PC-9 (cell line): ENCODE measurements around the gene PIRT. TPM values are rescaled to one million over a fixed set of nuclear protein-coding genes. Genes with fewer than 3 reads are reported as not detected.

Experiments used
- BruUV-seq: library from RNA; stranded (reverse); fragments of 400-500 nt; replicated peaks from 2 replicates; lab custom pipeline; 2021; lab: Mats Ljungman, UMichigan
- CTCF ChIA-PET: fragments of 300-600 bp; sonication (Branson Sonifier 250); formaldehyde crosslinking; loops from one replicate; lab custom pipeline; 2022; ENCODE audit warnings: antibody characterized with exemption; lab: Charles Lee
- POLR2A ChIA-PET: fragments of 300-600 bp; sonication (Branson Sonifier 250); formaldehyde crosslinking; loops from one replicate; lab custom pipeline; 2022; ENCODE audit warnings: antibody characterized with exemption; ENCODE audit not compliant: unreplicated experiment; lab: Charles Lee
- DNase-seq, 2 experiments: peaks; one replicate each; pipeline versions ENCODE4 v3.0.0 to v3.0.0-alpha.2; 2015 to 2022; ENCODE audit warnings: mixed read lengths in 1 of 2
- H2AFZ ChIP-seq: fragments of 200-600 bp; sonication (generic); 2 replicates; pipeline ENCODE4 v1.8.1; 2017; ENCODE audit warnings: antibody characterized with exemption
- H3F3A ChIP-seq: fragments of 200-600 bp; sonication (generic); 2 replicates; pipeline ENCODE4 v1.8.1; 2017; ENCODE audit warnings: antibody characterized with exemption, mild to moderate bottlenecking, low read depth; ENCODE audit not compliant: insufficient read depth
- H3K27ac ChIP-seq: fragments of 200-600 bp; sonication (generic); 2 replicates; pipeline ENCODE4 v1.6.1; 2016; ENCODE audit warnings: mixed run types
- H3K27me3 ChIP-seq: fragments of 200-600 bp; sonication (generic); 2 replicates; pipeline ENCODE4 v1.6.1; 2016; ENCODE audit warnings: low read depth, mixed run types; ENCODE audit not compliant: insufficient read depth
- H3K36me3 ChIP-seq: fragments of 200-600 bp; sonication (generic); 2 replicates; pipeline ENCODE4 v1.6.1; 2016; ENCODE audit warnings: low read depth, mixed run types
- H3K4me1 ChIP-seq: fragments of 200-600 bp; sonication (generic); replicated peaks from 2 replicates; pipeline ENCODE4 v1.6.1; 2016; ENCODE audit warnings: mixed run types; ENCODE audit not compliant: insufficient read depth
- H3K4me2 ChIP-seq: fragments of 200-600 bp; sonication (generic); 2 replicates; pipeline ENCODE4 v1.6.1; 2017; ENCODE audit warnings: mixed run types
- H3K4me3 ChIP-seq: fragments of 200-600 bp; sonication (generic); 2 replicates; pipeline ENCODE4 v1.6.1; 2016; ENCODE audit warnings: mixed run types
- H3K79me2 ChIP-seq: fragments of 200-600 bp; sonication (generic); 2 replicates; pipeline ENCODE4 v1.6.1; 2017; ENCODE audit warnings: low read depth, mixed run types
- H3K9me2 ChIP-seq: fragments of 200-600 bp; sonication (generic); 2 replicates; pipeline ENCODE4 v1.8.1; 2017; ENCODE audit warnings: mild to moderate bottlenecking; ENCODE audit not compliant: insufficient read depth
- H3K9me3 ChIP-seq: fragments of 200-600 bp; sonication (generic); 2 replicates; pipeline ENCODE4 v1.8.1; 2016; ENCODE audit warnings: low read depth; ENCODE audit not compliant: insufficient read depth
- H4K20me1 ChIP-seq: fragments of 200-600 bp; sonication (generic); 2 replicates; pipeline ENCODE4 v1.8.1; 2017; ENCODE audit not compliant: insufficient read depth
- CTCF ChIP-seq: fragments of 200-600 bp; sonication (generic); conservative IDR thresholded peaks from 2 replicates; pipeline ENCODE4 v1.6.1; 2017; ENCODE audit warnings: mixed run types, antibody characterized with exemption, mild to moderate bottlenecking, moderate library complexity
- EZH2 ChIP-seq: fragments of 200-600 bp; sonication (generic); IDR thresholded peaks from 2 replicates; pipeline ENCODE4 v1.8.0; 2017; ENCODE audit warnings: antibody characterized with exemption, low read depth
- intact Hi-C: fragments of 100-400 bp; cut with micrococcal nuclease; formaldehyde crosslinking; loops from one replicate; pipeline ENCODE4 v1.10.0; 2022; ENCODE audit not compliant: unreplicated experiment
- total RNA-seq: library from RNA; stranded (reverse); gene quantifications from 2 replicates; pipeline ENCODE4 v1.2.3, GENCODE V29; 2021

Gene PIRT
- total RNA-seq, 1 experiment from 2014 or later = not detected

- Histone ChIP-seq H3K9me2 (no peaks in the 10 kb centered on the region), H3F3A (no peaks in the 10 kb centered on the region), H3K36me3 (no peaks in the 10 kb centered on the region), H3K27me3 (no peaks in the 10 kb centered on the region), H3K4me3 (no peak overlapping the region), H3K79me2 (no peaks in the 10 kb centered on the region), H3K4me1 (no peaks in the 10 kb centered on the region), H3K27ac (no peak overlapping the region), H4K20me1 (no peaks in the 10 kb centered on the region), H2AFZ (no peak overlapping the region), H3K9me3 (no peaks in the 10 kb centered on the region), H3K4me2 (no peak overlapping the region)
- BruUV-seq = no TSS peak
- ChIA-PET CTCF (no interaction called here), POLR2A (no interaction called here)
- no peak for DNase-seq
- TF ChIP-seq CTCF (no peak), EZH2 (no peak)
- intact Hi-C loops = no loop called here
Measured at GRCh38 chr17:10776381-10776780, 61.5 kb downstream of the PIRT start.

- intact Hi-C loops = no loop called here
- Histone ChIP-seq H3K27me3 (no peaks in the 10 kb centered on the region), H3K9me2 (no peaks in the 10 kb centered on the region), H3K4me2 (no peak overlapping the region), H4K20me1 (no peaks in the 10 kb centered on the region), H2AFZ (no peak overlapping the region), H3K36me3 (no peaks in the 10 kb centered on the region), H3K9me3 (no peaks in the 10 kb centered on the region), H3F3A (no peaks in the 10 kb centered on the region), H3K79me2 (no peaks in the 10 kb centered on the region), H3K4me1 (no peaks in the 10 kb centered on the region), H3K27ac (no peak overlapping the region), H3K4me3 (no peak overlapping the region)
- CTCF ChIA-PET = no interaction called here
- no TSS peak for BruUV-seq
- DNase-seq = no peak
- no peak for TF ChIP-seq CTCF
- TF ChIP-seq EZH2 = no peak
- POLR2A ChIA-PET = no interaction called here
Measured at GRCh38 chr17:10775740-10776356, 62.0 kb downstream of the PIRT start.

GRCh38 chr17:10775058-10775457 lies 62.8 kb downstream of the PIRT start:
- no peaks in the 10 kb centered on the region for H3K9me3 ChIP-seq
- no peaks in the 10 kb centered on the region for H3K9me2 ChIP-seq
- intact Hi-C loops = no loop called here
- TF ChIP-seq CTCF = no peak
- no peak for TF ChIP-seq EZH2
- H3K79me2 ChIP-seq = no peaks in the 10 kb centered on the region
- H3F3A ChIP-seq = no peaks in the 10 kb centered on the region
- no peaks in the 10 kb centered on the region for H3K36me3 ChIP-seq
- H3K4me3 ChIP-seq = no peak overlapping the region
- no peaks in the 10 kb centered on the region for H3K4me1 ChIP-seq
- no peaks in the 10 kb centered on the region for H3K27me3 ChIP-seq
- no peak overlapping the region for H3K4me2 ChIP-seq
- H3K27ac ChIP-seq = no peak overlapping the region
- ChIA-PET CTCF (no interaction called here), POLR2A (no interaction called here)
- no TSS peak for BruUV-seq
- H2AFZ ChIP-seq = no peak overlapping the region
- H4K20me1 ChIP-seq = no peaks in the 10 kb centered on the region
- DNase-seq = no peak
